Ishikawa (cell line): Measurements from ENCODE around the gene CERS5.

Source experiments
- CEBPB ChIP-seq: IDR thresholded peaks from 2 replicates; pipeline ENCODE4 v1.6.1; 2012
- EP300 ChIP-seq: IDR thresholded peaks from 2 replicates; pipeline ENCODE4 v1.6.1; 2012; ENCODE audit warnings: borderline replicate concordance
- FOXM1 ChIP-seq: IDR thresholded peaks from 2 replicates; pipeline ENCODE4 v1.6.1; 2012; ENCODE audit warnings: low read depth, borderline replicate concordance
- RAD21 ChIP-seq: IDR thresholded peaks from 2 replicates; pipeline ENCODE4 v1.6.1; 2012; ENCODE audit warnings: low read depth
- TAF1 ChIP-seq: IDR thresholded peaks from 2 replicates; pipeline ENCODE4 v1.6.1; 2012; ENCODE audit warnings: low read depth, mild to moderate bottlenecking
- YY1 ChIP-seq: IDR thresholded peaks from 2 replicates; pipeline ENCODE4 v1.6.1; 2012; ENCODE audit warnings: low read depth
- TF ChIP-seq, protein P1 (sequence below): IDR thresholded peaks from 2 replicates; pipeline ENCODE4 v1.6.1; 2012; ENCODE audit warnings: low read depth, mild to moderate bottlenecking

DNA sequence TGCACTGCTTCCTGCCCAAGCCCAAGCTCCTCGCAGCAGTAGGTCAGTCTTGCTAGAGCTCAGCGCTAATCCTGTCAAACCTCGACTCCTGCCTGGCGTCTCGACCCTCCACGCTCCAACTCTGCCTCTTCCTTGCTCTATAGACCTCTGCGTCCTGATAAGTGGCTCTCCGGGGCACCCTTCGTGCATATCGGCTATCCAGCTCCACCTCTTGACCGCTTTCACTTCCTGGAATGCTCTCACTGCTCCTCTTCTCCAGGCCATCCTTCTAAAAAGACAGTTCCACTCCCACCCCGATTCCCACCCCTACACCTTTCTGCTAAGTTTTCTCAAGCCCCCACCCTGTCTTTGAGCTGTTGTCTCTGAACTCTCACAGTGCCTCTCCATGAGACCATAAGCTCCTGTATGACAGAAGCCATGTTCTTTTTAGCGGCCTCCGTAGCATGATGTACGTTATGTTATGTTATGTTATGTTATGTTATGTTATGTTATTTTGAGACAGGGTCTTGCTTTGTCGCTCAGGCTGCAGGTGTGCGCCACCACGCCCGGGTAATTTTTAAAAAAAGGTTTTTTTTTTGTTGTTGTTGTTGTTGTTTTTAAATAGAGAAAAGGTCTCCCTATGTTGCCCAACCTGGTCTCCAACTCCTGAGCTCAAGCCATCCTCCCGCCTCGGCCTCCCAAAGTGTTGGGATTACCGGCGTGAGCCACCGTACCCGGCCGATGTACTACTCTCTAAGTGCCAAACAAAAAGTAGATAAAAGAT is 54.5 kb downstream of the CERS5 start:
- TF ChIP-seq CEBPB (no peak), YY1 (peak; percentile 51; the same call in 1 of the 2 replicates), FOXM1 (no peak), TAF1 (no peak), EP300 (no peak), RAD21 (peak; percentile 22; the same call in 1 of the 2 replicates)
- TF ChIP-seq, protein P1, sequence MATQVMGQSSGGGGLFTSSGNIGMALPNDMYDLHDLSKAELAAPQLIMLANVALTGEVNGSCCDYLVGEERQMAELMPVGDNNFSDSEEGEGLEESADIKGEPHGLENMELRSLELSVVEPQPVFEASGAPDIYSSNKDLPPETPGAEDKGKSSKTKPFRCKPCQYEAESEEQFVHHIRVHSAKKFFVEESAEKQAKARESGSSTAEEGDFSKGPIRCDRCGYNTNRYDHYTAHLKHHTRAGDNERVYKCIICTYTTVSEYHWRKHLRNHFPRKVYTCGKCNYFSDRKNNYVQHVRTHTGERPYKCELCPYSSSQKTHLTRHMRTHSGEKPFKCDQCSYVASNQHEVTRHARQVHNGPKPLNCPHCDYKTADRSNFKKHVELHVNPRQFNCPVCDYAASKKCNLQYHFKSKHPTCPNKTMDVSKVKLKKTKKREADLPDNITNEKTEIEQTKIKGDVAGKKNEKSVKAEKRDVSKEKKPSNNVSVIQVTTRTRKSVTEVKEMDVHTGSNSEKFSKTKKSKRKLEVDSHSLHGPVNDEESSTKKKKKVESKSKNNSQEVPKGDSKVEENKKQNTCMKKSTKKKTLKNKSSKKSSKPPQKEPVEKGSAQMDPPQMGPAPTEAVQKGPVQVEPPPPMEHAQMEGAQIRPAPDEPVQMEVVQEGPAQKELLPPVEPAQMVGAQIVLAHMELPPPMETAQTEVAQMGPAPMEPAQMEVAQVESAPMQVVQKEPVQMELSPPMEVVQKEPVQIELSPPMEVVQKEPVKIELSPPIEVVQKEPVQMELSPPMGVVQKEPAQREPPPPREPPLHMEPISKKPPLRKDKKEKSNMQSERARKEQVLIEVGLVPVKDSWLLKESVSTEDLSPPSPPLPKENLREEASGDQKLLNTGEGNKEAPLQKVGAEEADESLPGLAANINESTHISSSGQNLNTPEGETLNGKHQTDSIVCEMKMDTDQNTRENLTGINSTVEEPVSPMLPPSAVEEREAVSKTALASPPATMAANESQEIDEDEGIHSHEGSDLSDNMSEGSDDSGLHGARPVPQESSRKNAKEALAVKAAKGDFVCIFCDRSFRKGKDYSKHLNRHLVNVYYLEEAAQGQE: no peak
